ENCODE results near the gene KCNN3.

DNA sequence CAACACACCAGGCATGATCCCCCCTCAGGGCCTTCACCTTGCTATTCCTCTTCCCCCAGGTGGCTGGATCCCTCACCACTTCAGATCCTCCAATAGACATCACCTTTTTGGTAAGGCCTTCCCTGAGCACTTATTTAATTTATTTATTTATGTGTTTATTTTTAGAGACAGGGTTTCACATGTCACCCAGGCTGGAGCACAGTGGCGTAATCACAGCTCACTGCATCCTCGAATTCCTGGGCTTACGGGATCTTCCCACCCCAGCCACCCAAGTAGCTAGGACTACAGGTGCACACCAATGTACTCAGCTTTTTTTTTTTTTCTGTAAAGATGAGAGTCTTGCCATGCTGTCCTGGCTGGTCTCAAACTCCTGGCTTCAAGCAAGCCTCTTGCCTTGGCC lies 17.2 kb downstream of the KCNN3 start:
- TF ChIP-seq, protein P1, sequence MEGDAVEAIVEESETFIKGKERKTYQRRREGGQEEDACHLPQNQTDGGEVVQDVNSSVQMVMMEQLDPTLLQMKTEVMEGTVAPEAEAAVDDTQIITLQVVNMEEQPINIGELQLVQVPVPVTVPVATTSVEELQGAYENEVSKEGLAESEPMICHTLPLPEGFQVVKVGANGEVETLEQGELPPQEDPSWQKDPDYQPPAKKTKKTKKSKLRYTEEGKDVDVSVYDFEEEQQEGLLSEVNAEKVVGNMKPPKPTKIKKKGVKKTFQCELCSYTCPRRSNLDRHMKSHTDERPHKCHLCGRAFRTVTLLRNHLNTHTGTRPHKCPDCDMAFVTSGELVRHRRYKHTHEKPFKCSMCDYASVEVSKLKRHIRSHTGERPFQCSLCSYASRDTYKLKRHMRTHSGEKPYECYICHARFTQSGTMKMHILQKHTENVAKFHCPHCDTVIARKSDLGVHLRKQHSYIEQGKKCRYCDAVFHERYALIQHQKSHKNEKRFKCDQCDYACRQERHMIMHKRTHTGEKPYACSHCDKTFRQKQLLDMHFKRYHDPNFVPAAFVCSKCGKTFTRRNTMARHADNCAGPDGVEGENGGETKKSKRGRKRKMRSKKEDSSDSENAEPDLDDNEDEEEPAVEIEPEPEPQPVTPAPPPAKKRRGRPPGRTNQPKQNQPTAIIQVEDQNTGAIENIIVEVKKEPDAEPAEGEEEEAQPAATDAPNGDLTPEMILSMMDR (IDR thresholded peaks at IDR 0.05), result no peak
- no peak for TF ChIP-seq POLR2A (IDR thresholded peaks at IDR 0.05)
